Measurements from ENCODE around the gene SLC27A4.
"Not testable (repeated sequence)": the region's sequence is repeated elsewhere in the genome, so short reads cannot be mapped to it uniquely, and the experiment has no call there.

The SLC27A4 gene

GRCh38 chr9:128316421-128316820 is 23.9 kb upstream of the SLC27A4 start:
- DNase-seq (ENCODE audit: insufficient read length, low spot score) (no peak), FAIRE-seq (no peak)
- no peak for TF ChIP-seq POLR2A (IDR thresholded peaks at IDR 0.05; ENCODE audit: low read depth, low read length)

- no peak for FAIRE-seq
- TF ChIP-seq POLR2A (IDR thresholded peaks at IDR 0.05; ENCODE audit: low read depth, low read length) = no peak
Measured at GRCh38 chr9:128317629-128318028, 22.7 kb upstream of the SLC27A4 start.

DNA sequence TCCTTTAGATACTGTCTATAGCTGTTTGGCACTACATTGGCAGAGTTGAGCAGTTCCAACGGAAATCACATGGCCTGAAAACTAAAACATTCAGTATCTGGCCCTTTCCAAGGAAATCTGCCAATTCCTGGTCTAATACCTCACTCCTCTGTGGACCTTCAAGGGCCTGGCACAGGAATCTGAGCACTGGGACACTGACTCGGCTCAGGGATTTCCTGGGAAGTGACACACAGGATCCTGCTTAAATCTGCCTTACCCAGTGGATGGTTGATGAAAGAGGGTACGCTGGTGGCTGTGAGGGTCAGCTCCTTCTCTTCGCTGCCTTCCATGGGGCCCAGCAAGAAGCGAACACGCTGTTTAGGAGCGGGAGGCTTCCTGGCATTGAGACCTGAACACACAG is 19.0 kb upstream of the SLC27A4 start:
- TF ChIP-seq POLR2A (IDR thresholded peaks at IDR 0.05; ENCODE audit: low read depth, low read length) = no peak
- FAIRE-seq (no peak), DNase-seq (ENCODE audit: insufficient read length, low spot score) (no peak)

More at GRCh38 chr9:128317629-128318028, 22.7 kb upstream of the SLC27A4 start:
- DNase-seq (ENCODE audit: insufficient read length, low spot score) = no peak

DNA sequence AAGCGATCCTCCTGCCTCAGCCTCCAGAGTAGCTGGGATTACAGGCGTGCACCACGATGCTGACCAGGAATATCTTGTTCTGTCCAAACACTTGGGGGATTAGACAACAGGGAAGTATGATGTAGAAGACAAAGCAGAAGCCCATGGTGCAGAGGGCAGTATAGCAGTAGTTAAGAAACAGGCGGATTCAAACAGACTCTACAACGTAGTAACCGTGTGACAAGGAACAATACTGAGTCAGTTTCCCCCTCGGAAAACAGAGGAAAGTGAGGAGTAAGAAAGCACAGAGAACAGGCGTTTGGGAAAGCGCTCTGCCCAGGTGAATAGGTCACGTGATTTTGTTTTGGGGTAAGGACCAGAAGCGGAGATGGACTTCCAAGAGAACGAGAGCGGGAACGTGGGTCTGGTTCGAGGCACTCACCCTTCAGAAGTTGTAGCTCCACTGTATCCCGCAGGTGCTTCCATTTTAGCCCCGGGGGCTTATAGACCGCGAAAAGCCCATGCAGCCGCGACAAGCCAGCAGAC is 18.4 kb upstream of the SLC27A4 start:
- DNase-seq (ENCODE audit: insufficient read length, low spot score) (no peak), FAIRE-seq (no peak)
- TF ChIP-seq POLR2A (IDR thresholded peaks at IDR 0.05; ENCODE audit: low read depth, low read length) = no peak

- peak; percentile 92 for DNase-seq (ENCODE audit: insufficient read length, low spot score)
- no peak for FAIRE-seq
- TF ChIP-seq POLR2A (IDR thresholded peaks at IDR 0.05; ENCODE audit: low read depth, low read length) = peak; percentile 64
Measured at GRCh38 chr9:128322404-128323211, 17.7 kb upstream of the SLC27A4 start, which contains the start of the genes COQ4 and TRUB2. Gene COQ4, plus strand, starts transcription at chr9:128322839. Its CDS starts 20 bp downstream, at chr9:128322859. Gene TRUB2, minus strand, starts transcription at chr9:128322447. Its CDS starts 39 bp downstream, at chr9:128322408.

GRCh38 chr9:128323212-128323730 is 17.1 kb upstream of the SLC27A4 start:
- TF ChIP-seq POLR2A (IDR thresholded peaks at IDR 0.05; ENCODE audit: low read depth, low read length) = no peak
- FAIRE-seq = no peak
- peak; percentile 61 for DNase-seq (ENCODE audit: insufficient read length, low spot score)

DNA sequence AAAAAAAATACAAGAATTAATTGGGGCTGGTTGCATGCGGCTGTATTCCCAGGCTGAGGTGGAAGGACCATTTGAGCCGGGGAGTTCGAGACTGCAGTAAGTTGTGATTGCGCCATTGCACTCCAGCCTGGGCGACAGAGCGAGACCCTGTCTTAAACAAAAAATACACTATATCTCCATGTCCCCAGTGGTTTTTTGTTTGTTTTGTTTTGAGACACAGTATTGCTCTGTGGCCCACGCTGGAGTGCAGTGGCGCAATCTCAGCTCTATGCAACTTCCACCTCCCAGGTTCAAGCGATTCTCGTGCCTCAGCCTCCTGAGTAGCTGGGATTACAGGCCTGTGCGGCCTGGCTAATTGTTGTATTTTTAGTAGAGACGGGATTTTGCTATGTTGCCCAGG is 16.5 kb upstream of the SLC27A4 start:
- DNase-seq (ENCODE audit: insufficient read length, low spot score) = no peak
- FAIRE-seq = no peak
- TF ChIP-seq POLR2A (IDR thresholded peaks at IDR 0.05; ENCODE audit: low read depth, low read length) = no peak

DNA sequence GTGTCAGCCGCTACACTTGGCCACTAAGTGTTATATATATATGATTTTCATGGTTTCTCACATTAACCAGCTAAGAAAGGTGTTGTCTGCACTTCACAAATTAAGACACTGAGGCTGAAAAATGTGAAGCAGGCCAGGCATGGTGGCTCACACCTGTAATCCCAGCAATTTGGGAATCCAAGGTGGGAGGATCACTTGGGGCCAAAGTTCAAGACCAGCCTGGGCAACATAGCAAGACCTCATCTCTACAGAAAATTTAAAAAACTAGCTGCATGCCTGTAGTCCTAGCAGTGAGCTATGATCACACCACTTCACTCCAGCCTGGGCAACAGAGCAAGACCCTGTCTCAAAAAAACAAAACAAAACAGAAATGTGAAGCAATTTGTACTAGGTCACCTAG is 15.9 kb upstream of the SLC27A4 start:
- DNase-seq (ENCODE audit: insufficient read length, low spot score) (no peak), FAIRE-seq (no peak)
- no peak for TF ChIP-seq POLR2A (IDR thresholded peaks at IDR 0.05; ENCODE audit: low read depth, low read length)

- DNase-seq (ENCODE audit: insufficient read length, low spot score) (no peak), FAIRE-seq (no peak)
- no peak for TF ChIP-seq POLR2A (IDR thresholded peaks at IDR 0.05; ENCODE audit: low read depth, low read length)
Measured at GRCh38 chr9:128325629-128326028, 14.7 kb upstream of the SLC27A4 start.

GRCh38 chr9:128333451-128333869 is 6.9 kb upstream of the SLC27A4 start:
- no peak for FAIRE-seq

DNA sequence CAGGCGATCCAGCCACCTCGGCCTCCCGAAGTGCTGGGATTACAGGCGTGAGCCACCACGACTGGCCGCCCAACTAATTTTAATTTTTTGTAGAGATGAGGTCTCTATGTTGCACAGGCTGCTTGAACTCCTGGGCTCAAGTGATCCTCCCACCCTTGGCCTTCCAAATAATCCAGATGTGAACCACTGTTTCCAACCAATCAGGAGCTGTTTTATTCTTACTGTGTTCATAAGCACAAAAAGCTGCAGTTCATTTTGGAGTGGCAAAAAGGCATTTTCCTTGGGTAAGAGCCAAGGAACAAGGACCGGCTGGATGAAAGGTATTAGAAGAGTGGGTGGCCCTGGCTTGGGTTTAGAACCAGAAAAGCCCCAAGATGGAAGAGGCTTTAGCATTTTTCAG is 5.2 kb upstream of the SLC27A4 start:
- no peak for FAIRE-seq
- no peak for TF ChIP-seq POLR2A (IDR thresholded peaks at IDR 0.05; ENCODE audit: low read depth, low read length)

More at GRCh38 chr9:128333451-128333869, 6.9 kb upstream of the SLC27A4 start:
- no peak for DNase-seq (ENCODE audit: insufficient read length, low spot score)
- no peak for TF ChIP-seq POLR2A (IDR thresholded peaks at IDR 0.05; ENCODE audit: low read depth, low read length)

DNA sequence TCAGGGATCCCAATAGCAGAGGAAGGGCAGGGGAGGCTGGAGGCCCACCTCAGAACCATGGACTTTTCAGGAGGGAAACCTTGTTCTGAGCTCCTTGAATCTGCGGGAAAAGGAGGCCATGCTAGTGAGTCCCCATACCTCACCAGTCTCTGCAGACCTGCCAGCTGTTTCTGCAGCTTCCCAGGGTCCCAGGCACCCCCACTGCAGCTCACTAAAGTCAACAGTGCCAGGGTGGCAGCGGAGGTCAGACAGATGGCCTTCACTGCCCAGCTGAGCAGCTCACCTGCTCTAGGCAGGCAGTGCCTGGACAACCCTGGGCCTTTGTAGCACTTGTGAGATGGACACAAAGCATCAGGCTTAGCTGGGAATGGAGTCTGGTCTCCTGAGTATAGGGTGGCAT is 4.4 kb upstream of the SLC27A4 start:
- no peak for FAIRE-seq
- no peak for TF ChIP-seq POLR2A (IDR thresholded peaks at IDR 0.05; ENCODE audit: low read depth, low read length)

More for the DNA sequence above, 5.2 kb upstream of the SLC27A4 start:
- DNase-seq (ENCODE audit: insufficient read length, low spot score) = no peak

DNA sequence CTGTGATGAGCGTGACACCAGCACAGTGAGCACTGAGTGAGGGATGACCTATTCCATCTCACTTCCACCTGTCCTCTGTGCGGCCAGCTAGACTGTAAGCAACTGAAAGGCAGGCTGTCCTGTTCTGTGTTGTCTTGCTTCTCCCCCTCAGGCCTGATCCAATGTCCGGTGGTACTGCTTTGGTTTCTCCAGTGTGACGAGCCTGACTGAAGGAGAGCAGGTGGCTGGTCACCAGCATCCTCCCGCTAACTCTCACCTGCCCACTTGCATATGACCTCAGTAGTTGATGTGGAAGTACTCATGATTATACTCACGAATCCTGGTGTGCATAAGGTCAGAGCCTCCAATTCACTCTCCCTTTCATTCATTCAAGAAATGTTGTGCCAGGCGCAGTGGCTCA is 2.4 kb upstream of the SLC27A4 start:
- no peak for TF ChIP-seq POLR2A (IDR thresholded peaks at IDR 0.05; ENCODE audit: low read depth, low read length)
- FAIRE-seq = no peak
- no peak for DNase-seq (ENCODE audit: insufficient read length, low spot score)

More for the DNA sequence above, 4.4 kb upstream of the SLC27A4 start:
- no peak for DNase-seq (ENCODE audit: insufficient read length, low spot score)

DNA sequence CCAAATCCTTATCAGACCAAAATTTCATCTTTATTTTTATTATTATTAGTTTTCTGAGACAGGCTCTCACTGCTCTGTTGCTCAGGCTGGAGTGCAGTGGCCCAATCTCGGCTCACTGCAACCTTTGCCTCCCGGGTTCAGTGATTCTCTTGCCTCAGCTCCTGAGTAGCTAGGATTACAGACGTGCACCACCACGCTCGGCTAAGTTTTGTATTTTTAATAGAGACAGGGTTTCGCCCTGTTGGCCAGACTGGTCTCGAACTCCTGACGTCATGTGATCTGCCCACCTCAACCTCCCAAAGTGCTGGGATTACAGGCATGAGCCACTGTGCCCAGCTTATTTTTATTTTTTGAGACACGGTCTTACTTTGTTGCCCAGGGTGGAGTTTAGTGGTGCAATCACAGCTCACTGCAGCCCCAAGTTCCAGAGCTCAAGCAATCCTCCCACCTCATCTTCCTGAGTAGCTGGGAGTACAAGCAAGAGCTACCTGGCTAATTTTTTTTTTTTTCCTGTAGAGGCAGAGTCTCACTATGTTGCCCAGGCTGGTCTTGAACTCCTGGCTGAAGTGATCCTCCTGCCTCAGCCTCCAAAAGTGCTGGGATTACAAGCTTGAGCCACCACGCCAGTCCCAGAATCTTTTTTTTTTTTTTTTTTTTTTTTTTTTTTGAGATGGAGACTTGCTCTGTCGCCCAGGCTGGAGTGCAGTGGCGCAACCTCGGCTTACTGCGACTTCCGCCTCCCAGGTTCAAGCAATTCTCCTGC is 1.3 kb upstream of the SLC27A4 start:
- not testable (repeated sequence) for DNase-seq (ENCODE audit: insufficient read length, low spot score); FAIRE-seq

All from H54 (cell line).